Loucy (cell line): ENCODE measurements around the gene HABP2.

Source experiments
- EZH2phosphoT487 ChIP-seq: fragments of 200-600 bp; IDR thresholded peaks from 2 replicates; pipeline ENCODE4 v1.6.1; 2018; ENCODE audit warnings: antibody characterized with exemption, mild to moderate bottlenecking, moderate library complexity, borderline replicate concordance
- TF ChIP-seq, protein P1 (sequence below): fragments of 200-600 bp; sonication (generic); conservative IDR thresholded peaks from 2 replicates; pipeline ENCODE4 v1.5.1; 2014; ENCODE audit warnings: mild to moderate bottlenecking, antibody characterized with exemption, low read length

- TF ChIP-seq, protein P1, sequence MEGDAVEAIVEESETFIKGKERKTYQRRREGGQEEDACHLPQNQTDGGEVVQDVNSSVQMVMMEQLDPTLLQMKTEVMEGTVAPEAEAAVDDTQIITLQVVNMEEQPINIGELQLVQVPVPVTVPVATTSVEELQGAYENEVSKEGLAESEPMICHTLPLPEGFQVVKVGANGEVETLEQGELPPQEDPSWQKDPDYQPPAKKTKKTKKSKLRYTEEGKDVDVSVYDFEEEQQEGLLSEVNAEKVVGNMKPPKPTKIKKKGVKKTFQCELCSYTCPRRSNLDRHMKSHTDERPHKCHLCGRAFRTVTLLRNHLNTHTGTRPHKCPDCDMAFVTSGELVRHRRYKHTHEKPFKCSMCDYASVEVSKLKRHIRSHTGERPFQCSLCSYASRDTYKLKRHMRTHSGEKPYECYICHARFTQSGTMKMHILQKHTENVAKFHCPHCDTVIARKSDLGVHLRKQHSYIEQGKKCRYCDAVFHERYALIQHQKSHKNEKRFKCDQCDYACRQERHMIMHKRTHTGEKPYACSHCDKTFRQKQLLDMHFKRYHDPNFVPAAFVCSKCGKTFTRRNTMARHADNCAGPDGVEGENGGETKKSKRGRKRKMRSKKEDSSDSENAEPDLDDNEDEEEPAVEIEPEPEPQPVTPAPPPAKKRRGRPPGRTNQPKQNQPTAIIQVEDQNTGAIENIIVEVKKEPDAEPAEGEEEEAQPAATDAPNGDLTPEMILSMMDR: no peak
- no peak for TF ChIP-seq EZH2phosphoT487
These were observed 2.4 kb downstream of the HABP2 start for GRCh38 chr10:113555245-113555644.
